Stimulated activated CD4-positive, alpha-beta T cell treated with anti-CD3 and anti-CD28 coated beads, Interleukin-1b, Interleukin-23, amount 100 ng/mL, for 24 hours (primary cell): ENCODE results near the gene LRRC23.
"Not testable (repeated sequence)": the region's sequence is repeated elsewhere in the genome, so short reads cannot be mapped to it uniquely, and the experiment has no call there.

Experiments
- DNase-seq, 4 experiments: peaks; one replicate each; pipeline ENCODE4 v3.0.0-alpha.2; 2020; ENCODE audit warnings: low read depth in 4 of 4, low spot score in 1 of 4

Gene LRRC23

GRCh38 chr12:6899837-6900519, 4.6 kb upstream of the LRRC23 start:
- DNase-seq: no peak

- no peak for DNase-seq
Observed at GRCh38 chr12:6902448-6902847, 2.2 kb upstream of the LRRC23 start.

- no peak for DNase-seq
Observed at GRCh38 chr12:6903722-6904121, 900 bp upstream of the LRRC23 start.

- no peak for DNase-seq
Observed at GRCh38 chr12:6905414-6906040, 905 bp downstream of the LRRC23 start.

- DNase-seq: not testable (repeated sequence)
Observed at GRCh38 chr12:6908141-6908540, 3.5 kb downstream of the LRRC23 start.

- DNase-seq: no peak
Observed at GRCh38 chr12:6909421-6910145, 5.0 kb downstream of the LRRC23 start.

GRCh38 chr12:6912164-6912935, 7.7 kb downstream of the LRRC23 start:
- no peak for DNase-seq

- DNase-seq: peak; percentile 58 to 84 (median 68)
Observed at GRCh38 chr12:6914246-6914946, 9.8 kb downstream of the LRRC23 start, which contains the start of gene ENO2. Gene ENO2, plus strand, starts transcription at chr12:6914580. Its CDS starts 1,253 bp downstream, at chr12:6915833.

- DNase-seq: no peak
Observed at GRCh38 chr12:6914947-6915788, 10.5 kb downstream of the LRRC23 start.

- DNase-seq: no peak
Observed at GRCh38 chr12:6915789-6916285, 11.2 kb downstream of the LRRC23 start.

- DNase-seq: no peak
Observed at GRCh38 chr12:6916426-6917200, 12.0 kb downstream of the LRRC23 start.

- DNase-seq: no peak
Observed at GRCh38 chr12:6917491-6918231, 13.0 kb downstream of the LRRC23 start.

- no peak for DNase-seq
Observed at GRCh38 chr12:6919588-6919987, 15.0 kb downstream of the LRRC23 start.

- no peak for DNase-seq
Observed at GRCh38 chr12:6921539-6921938, 16.9 kb downstream of the LRRC23 start.

- no peak for DNase-seq
Observed at GRCh38 chr12:6921996-6922946, 17.6 kb downstream of the LRRC23 start.

- no peak for DNase-seq
Observed at GRCh38 chr12:6923003-6923732, 18.5 kb downstream of the LRRC23 start.
